Tibial nerve (tissue), 3 donors: ENCODE results near the gene CCDC185.

Experiments used
- CTCF ChIP-seq, 5 experiments: fragments of 200-600 bp in 3 of 5; fragments of 450-650 bp in 2 of 5; sonication (generic) in 3 of 5; IDR thresholded peaks; one replicate each; pipeline ENCODE4 v1.5.1; 2016 to 2019; ENCODE audit warnings: antibody characterized with exemption in 5 of 5, mild to moderate bottlenecking in 3 of 5, moderate library complexity in 2 of 5
- POLR2A ChIP-seq, 2 donors: fragments of 450-650 bp; IDR thresholded peaks; one replicate each; pipeline ENCODE4 v1.6.1; 2017; ENCODE audit warnings: antibody characterized with exemption in 2 of 2, mild to moderate bottlenecking in 2 of 2, moderate library complexity in 2 of 2

- TF ChIP-seq CTCF (IDR thresholded peaks at IDR 0.05), result no peak
- no peak for TF ChIP-seq POLR2A (IDR thresholded peaks at IDR 0.05)
Observed at GRCh38 chr1:223421676-223422075, 28.5 kb downstream of the CCDC185 start.
